Measurements from ENCODE around the gene STAT6.
A peak's percentile ranks its signal among the peaks of the same experiment; 100 is the strongest.

Gene STAT6

DNA sequence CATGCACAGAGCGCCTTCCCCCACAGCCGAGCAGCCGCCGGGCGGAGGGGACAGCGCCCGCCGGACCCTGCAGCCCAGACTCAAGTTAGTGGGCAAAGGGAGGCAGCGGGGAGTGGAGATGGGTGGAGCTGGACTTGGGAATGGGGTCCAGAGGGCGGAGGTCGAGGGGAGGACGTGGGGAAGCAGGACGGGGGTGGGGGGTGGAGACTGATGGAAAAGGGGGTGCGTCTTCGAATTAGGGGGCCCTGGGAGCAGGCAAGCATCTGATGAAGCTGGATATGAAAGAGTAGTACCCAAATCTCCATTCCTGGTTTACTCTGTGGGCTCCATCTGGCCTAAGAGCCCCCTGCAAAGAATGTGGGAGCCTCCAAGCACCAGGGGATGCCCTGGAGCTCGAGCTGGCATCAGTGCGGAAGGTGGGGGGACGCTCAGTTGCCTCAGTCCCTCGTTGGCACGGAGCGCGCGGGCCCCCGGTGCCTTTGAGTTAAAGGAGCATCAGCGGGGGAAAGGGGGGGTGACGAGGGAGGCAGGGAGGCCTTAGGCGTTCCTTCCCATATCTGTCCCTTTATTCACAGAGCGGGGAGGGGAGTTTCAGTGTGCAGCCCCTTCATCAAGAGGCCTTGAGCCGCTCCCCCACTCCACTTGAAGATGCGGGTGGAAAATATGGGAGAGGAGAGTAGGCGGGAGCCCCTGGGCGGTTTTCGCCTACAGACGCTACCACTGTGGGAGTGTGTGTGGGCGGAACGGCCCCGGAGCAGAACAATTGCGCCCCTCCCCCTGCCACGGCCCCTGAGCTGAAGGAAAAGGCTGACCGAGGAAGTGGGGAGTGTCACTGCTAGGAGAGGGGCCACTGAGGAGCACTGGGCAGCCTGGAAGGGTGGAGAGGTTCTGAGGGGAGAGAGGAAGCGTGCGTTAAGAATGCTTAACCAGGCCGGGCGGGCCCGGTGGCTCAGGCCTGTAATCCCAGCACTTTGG lies 21.6 kb downstream of the STAT6 start:
- no peak for TF ChIP-seq CTCF (conservative IDR thresholded peaks at IDR 0.05; ENCODE audit: low read depth, low read length)
- H3K4me3 ChIP-seq (ENCODE audit: low read depth, low read length) = peak overlapping the region; percentile 93
- peak; percentile 63 for DNase-seq (ENCODE audit: low read depth)

DNA sequence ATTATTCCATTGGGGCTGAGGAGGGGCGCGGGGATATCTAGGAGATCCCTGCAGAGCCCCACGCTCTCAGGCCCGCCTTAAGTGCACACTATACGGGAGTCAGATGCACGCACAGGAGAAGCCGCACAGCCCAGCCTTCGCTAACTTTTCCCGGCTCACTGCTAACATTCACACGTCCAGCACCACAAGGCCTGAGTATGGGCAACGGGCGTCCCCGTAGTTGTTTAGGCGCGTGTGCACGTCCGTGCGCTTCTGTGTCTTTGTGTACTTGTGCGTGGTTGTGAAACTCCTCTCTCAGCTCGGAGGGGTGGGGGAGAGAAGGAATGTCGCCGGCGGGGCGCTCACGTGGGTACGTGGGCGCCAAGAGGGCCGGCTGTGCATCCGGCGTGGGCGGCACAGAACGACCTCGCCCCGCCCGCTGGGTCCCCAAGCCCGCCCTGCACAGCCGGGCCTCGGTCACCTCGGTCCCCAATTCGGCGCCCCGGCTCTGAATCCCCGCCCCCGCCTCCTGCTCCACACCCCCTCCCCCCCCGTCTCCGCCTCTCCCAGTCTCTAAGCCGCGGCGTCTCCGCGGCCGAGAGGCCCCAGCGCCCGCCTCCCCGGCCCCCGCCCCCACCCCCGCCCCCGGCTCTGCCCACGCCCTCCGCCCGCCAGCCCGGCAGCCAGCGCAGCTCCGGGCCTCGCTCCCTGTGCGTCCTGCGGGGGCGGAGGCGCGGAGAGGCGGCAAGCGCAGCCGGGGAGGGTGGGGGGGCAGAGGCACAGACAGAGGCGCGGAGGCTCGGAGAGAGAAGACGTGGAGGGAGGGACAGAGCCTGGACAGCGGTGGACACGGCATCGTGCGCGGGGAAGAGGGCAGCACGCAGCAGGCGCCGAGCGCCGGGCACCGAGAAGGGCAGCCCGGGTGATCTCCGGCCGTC lies 22.6 kb downstream of the STAT6 start, which contains the start of gene NAB2:
Gene NAB2, plus strand, starts transcription at position 761 of the 917 bp plus-strand sequence. CDS start 158 bp downstream, outside the sequence.
- peak; percentile 99 for DNase-seq (ENCODE audit: low read depth)
- TF ChIP-seq CTCF (conservative IDR thresholded peaks at IDR 0.05; ENCODE audit: low read depth, low read length) = no peak
- H3K4me3 ChIP-seq (ENCODE audit: low read depth, low read length) = peak within 1 kb of the TSS; percentile 93

DNA sequence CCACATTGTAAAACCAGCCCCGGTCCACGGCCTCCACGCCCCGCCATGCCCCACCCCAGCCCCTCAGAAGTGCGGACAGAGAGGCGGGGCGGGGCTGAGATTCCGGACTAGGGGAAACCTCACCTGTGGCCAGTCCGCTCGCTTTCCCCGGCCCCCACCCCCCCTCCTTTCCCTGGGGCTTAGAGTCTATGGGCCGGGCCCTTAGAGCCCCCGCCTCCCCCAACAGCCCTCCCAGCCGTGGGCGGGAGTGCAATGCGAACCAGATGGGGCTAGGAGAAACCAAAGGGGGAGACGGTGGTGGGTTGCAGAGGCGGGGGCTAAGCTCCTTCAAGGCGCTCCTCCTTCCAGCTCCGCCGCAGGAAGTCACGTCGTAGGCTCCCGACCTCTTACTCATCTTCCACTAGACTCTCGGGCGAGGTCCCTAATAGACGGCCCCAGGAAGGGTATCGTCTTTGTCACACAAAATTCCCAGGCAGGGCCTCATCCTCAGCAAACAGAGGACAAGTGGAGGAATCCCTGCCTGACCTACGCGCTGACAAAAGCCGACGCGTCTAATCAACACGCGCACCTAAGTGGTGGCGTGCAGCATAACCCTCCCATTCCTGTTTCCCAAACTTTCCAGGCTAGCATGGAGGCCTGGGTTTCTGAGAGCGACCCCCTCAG lies 23.3 kb downstream of the STAT6 start:
- DNase-seq (ENCODE audit: low read depth) = peak; percentile 95
- no peak for TF ChIP-seq CTCF (conservative IDR thresholded peaks at IDR 0.05; ENCODE audit: low read depth, low read length)
- H3K4me3 ChIP-seq (ENCODE audit: low read depth, low read length) = peak overlapping the region; percentile 69

- no peak for TF ChIP-seq CTCF (conservative IDR thresholded peaks at IDR 0.05; ENCODE audit: low read depth, low read length)
- peak overlapping the region; percentile 69 for H3K4me3 ChIP-seq (ENCODE audit: low read depth, low read length)
- DNase-seq (ENCODE audit: low read depth) = peak; percentile 93
Measured at GRCh38 chr12:57087010-57087690, 24.0 kb downstream of the STAT6 start.

- DNase-seq (ENCODE audit: low read depth) = peak; percentile 82
- peak overlapping the region; percentile 69 for H3K4me3 ChIP-seq (ENCODE audit: low read depth, low read length)
- TF ChIP-seq CTCF (conservative IDR thresholded peaks at IDR 0.05; ENCODE audit: low read depth, low read length) = peak; percentile 56
Measured at GRCh38 chr12:57086493-57087009, 24.6 kb downstream of the STAT6 start.
